Renal cortex interstitium (tissue), 11 donors: Measurements from ENCODE around the gene CBFA2T2. TPM values are rescaled to one million over a fixed set of nuclear protein-coding genes. Genes with fewer than 3 reads are reported as not detected.

Experiments
- DNase-seq, 11 donors: peaks; one replicate each; pipeline ENCODE4 v3.0.0-alpha.2; 2013; ENCODE audit warnings: low read depth in 9 of 11, low spot score in 4 of 11; ENCODE audit errors: extremely low read depth in 1 of 11
- polyA plus RNA-seq, 3 donors: library from polyadenylated mRNA; unstranded; fragments of 120-200 nt; gene quantifications; one replicate each; pipeline ENCODE4 v1.2.1, GENCODE V29; 2013; ENCODE audit not compliant: insufficient read length in 3 of 3

Gene CBFA2T2
- polyA plus RNA-seq, 3 donors, result 26.8 to 35.9 (median 27.4) TPM

GRCh38 chr20:33667676-33668465 lies 178.0 kb downstream of the CBFA2T2 start:
- DNase-seq, result no peak

- DNase-seq, result no peak
Observed at GRCh38 chr20:33668466-33669155, 178.7 kb downstream of the CBFA2T2 start.

GRCh38 chr20:33669224-33669623 lies 179.3 kb downstream of the CBFA2T2 start:
- no peak for DNase-seq

GRCh38 chr20:33669873-33670640 lies 180.2 kb downstream of the CBFA2T2 start:
- DNase-seq, result no peak

- DNase-seq, result no peak
Observed at GRCh38 chr20:33670715-33671499, 181.0 kb downstream of the CBFA2T2 start.

GRCh38 chr20:33671573-33672288 lies 181.8 kb downstream of the CBFA2T2 start:
- DNase-seq, result no peak

- DNase-seq, result no peak
Observed at GRCh38 chr20:33672426-33673113, 182.7 kb downstream of the CBFA2T2 start.

GRCh38 chr20:33673114-33673409 lies 183.2 kb downstream of the CBFA2T2 start:
- DNase-seq, result no peak

- DNase-seq, result no peak
Observed at GRCh38 chr20:33673410-33674293, 183.8 kb downstream of the CBFA2T2 start.

GRCh38 chr20:33674294-33675135 lies 184.6 kb downstream of the CBFA2T2 start, which contains the start of gene NECAB3:
Gene NECAB3, minus strand, starts transcription at chr20:33674428. Its CDS starts 76 bp downstream, at chr20:33674352.
- peak in 5 of 11 donors; percentile 37 to 77 (median 74) for DNase-seq

- no peak for DNase-seq
Observed at GRCh38 chr20:33675136-33675959, 185.5 kb downstream of the CBFA2T2 start.

GRCh38 chr20:33676121-33676520 lies 186.2 kb downstream of the CBFA2T2 start:
- no peak for DNase-seq

- no peak for DNase-seq
Observed at GRCh38 chr20:33676652-33677645, 187.1 kb downstream of the CBFA2T2 start.
